Small intestine (tissue), 7 donors: Measurements from ENCODE around the gene PIGR. TPM values are rescaled to one million over a fixed set of nuclear protein-coding genes. Genes with fewer than 3 reads are reported as not detected.

ENCODE experiments used
- DNase-seq, 2 donors: peaks; one replicate each; pipeline versions ENCODE4 v3.0.0 to v3.0.0-alpha.2; 2013
- FAIRE-seq: peaks from 2 replicates; lab custom pipeline; 2012; peaks lifted over from hg19 to GRCh38; lab: Jason Lieb, UNC
- H3K27ac ChIP-seq, 3 donors: one replicate each; pipeline ENCODE4 v1.5.1; 2013; ENCODE audit warnings: low read length in 2 of 3, mild to moderate bottlenecking in 2 of 3, control low read depth in 1 of 3, inconsistent platforms in 1 of 3, low read depth in 1 of 3, moderate library complexity in 1 of 3
- H3K27me3 ChIP-seq, 3 donors: one replicate each; pipeline ENCODE4 v1.6.1; 2013; ENCODE audit warnings: low read length in 3 of 3, inconsistent platforms in 1 of 3; ENCODE audit not compliant: control insufficient read depth in 3 of 3, insufficient read depth in 3 of 3
- H3K36me3 ChIP-seq, 3 donors: one replicate each; pipeline ENCODE4 v1.6.1; 2013; ENCODE audit warnings: low read length in 3 of 3, inconsistent platforms in 1 of 3, low read depth in 1 of 3, mild to moderate bottlenecking in 1 of 3, moderate library complexity in 1 of 3; ENCODE audit not compliant: control insufficient read depth in 3 of 3, insufficient read depth in 2 of 3
- H3K4me1 ChIP-seq, 3 donors: one replicate each; pipeline ENCODE4 v1.6.1; 2013; ENCODE audit warnings: low read length in 2 of 3, inconsistent platforms in 1 of 3, low read depth in 1 of 3, mild to moderate bottlenecking in 1 of 3, moderate library complexity in 1 of 3; ENCODE audit not compliant: control insufficient read depth in 3 of 3, insufficient read depth in 2 of 3
- H3K4me3 ChIP-seq, 3 donors: one replicate each; pipeline ENCODE4 v1.5.1; 2013; ENCODE audit warnings: low read length in 3 of 3, control low read depth in 1 of 3, inconsistent platforms in 1 of 3, low read depth in 1 of 3, mild to moderate bottlenecking in 1 of 3, moderate library complexity in 1 of 3
- H3K9me3 ChIP-seq, 2 donors: one replicate each; pipeline ENCODE4 v1.6.1; 2013; ENCODE audit warnings: low read depth in 1 of 2, low read length in 1 of 2; ENCODE audit not compliant: control insufficient read depth in 2 of 2, insufficient read depth in 1 of 2
- WGBS, 3 donors: extraction: QIAGEN DNeasy Blood & Tissue Kit; methylation state at CpG; one replicate each; pipeline ENCODE4 v1.1.7; 2013; 5-methylcytosine and 5-hydroxymethylcytosine counted together
- polyA plus RNA-seq, 4 donors: library from polyadenylated mRNA; stranded (reverse) in 3 of 4; unstranded in 1 of 4; fragments of 200-250 nt in 3 of 4; fragments of 120-200 nt in 1 of 4; gene quantifications; one replicate each; pipeline versions ENCODE4 v1.2.1 to v1.2.3, GENCODE V29; 2013
- donor health status: healthy with polysubstance abuse.
- donor health status: control.
- donor health status: control.
- donor health status: Bipolar disorder and iron deficiency.
- donor health status: healthy.

Gene PIGR
- polyA plus RNA-seq, 4 donors = 2.7 to 3,013 (median 498) TPM

DNA sequence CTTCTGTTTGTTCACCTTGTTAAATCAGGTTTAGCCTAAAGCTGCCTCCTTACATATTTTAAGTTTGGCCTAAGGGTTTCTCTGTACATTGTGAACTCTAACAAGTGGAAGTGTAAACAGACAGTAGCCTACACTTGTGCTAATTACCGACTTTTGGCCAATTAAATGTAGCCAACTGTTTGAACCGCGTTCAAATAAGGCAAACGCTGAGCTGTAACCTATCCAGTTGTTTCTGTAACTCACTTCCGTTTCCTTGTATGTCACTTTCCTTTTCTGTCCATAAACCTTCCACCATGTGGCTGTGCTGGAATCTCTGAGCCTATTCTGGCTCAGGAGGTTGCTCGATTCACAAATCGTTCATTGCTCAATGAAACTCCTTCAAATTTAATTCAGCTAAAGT, 32.0 kb upstream of the PIGR start:
- no peak for DNase-seq
- no peak overlapping the region for H3K27ac ChIP-seq
- WGBS, 3 donors = 67 to 77% (median 76%) methylated on average over 7 of the region's 7 CpGs

DNA sequence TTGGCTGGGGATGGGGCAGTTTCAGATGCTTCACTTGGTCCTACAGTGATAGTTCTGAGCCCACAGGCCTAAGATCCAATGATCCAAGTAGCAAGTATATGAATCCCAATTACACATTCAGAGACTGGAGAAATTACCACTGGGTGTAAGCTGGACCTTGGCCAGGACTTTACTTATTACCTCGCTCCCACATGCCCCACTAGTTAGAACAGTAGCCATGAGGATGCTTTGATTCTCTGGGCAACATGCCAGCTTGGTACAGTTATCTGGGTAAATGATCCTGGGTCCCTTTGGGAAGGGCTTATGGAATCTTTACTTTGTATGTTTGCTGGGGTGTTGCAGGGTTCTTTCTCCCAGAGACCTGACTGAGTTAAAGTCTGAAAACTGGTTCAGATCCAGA, 29.0 kb upstream of the PIGR start:
- no peaks in the 10 kb centered on the region for H3K27me3 ChIP-seq
- H3K4me1 ChIP-seq = peaks cover 18 to 88% (median 20%) of the 10 kb centered on the region in 3 donors
- peak; percentile 81 to 95 for DNase-seq
- WGBS, 3 donors = 14 to 65% (median 42%) methylated on average over 1 of the region's 1 CpG
- no peaks in the 10 kb centered on the region for H3K9me3 ChIP-seq
- peak overlapping the region in 1 of 3 donors; percentile 87 for H3K27ac ChIP-seq
- H3K4me3 ChIP-seq = no peak overlapping the region
- H3K36me3 ChIP-seq = no peaks in the 10 kb centered on the region
- no peak for FAIRE-seq

More for the DNA sequence above, 32.0 kb upstream of the PIGR start:
- peaks cover 14 to 74% (median 18%) of the 10 kb centered on the region in 3 donors for H3K4me1 ChIP-seq
- no peaks in the 10 kb centered on the region for H3K36me3 ChIP-seq
- no peaks in the 10 kb centered on the region for H3K27me3 ChIP-seq
- no peak overlapping the region for H3K4me3 ChIP-seq
- no peaks in the 10 kb centered on the region for H3K9me3 ChIP-seq
- FAIRE-seq = no peak

GRCh38 chr1:206974140-206974539, 27.9 kb upstream of the PIGR start:
- H3K27me3 ChIP-seq = no peaks in the 10 kb centered on the region
- H3K4me3 ChIP-seq = no peak overlapping the region
- FAIRE-seq = no peak
- H3K9me3 ChIP-seq = no peaks in the 10 kb centered on the region
- DNase-seq = no peak
- H3K36me3 ChIP-seq = no peaks in the 10 kb centered on the region
- H3K27ac ChIP-seq = peak overlapping the region in 1 of 3 donors; percentile 87
- 84 to 87% (median 84%) methylated on average over 3 of the region's 3 CpGs for WGBS, 3 donors
- H3K4me1 ChIP-seq = peaks cover 27 to 89% (median 27%) of the 10 kb centered on the region in 3 donors

DNA sequence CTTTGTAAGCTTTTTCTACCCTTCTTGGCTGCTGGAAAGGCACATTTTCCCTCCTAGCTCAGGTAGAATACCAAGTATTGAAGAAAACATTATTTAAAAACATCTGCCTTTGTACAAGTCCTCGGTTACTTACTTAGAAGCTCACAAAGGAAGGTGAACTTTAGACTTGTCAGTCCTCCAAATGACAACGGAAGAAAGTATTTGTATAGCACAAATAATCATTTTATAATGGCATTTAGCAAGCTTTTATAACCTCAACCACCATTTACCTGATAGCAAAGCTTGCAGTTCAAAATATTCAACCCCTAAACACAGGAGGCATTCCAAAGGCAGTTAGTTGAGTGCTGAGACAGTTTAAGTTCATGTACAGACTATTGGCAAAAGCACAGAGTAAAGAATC, 26.5 kb upstream of the PIGR start:
- H3K27me3 ChIP-seq = no peaks in the 10 kb centered on the region
- H3K36me3 ChIP-seq = no peaks in the 10 kb centered on the region
- peak overlapping the region; percentile 73 to 87 (median 80) for H3K27ac ChIP-seq
- no peaks in the 10 kb centered on the region for H3K9me3 ChIP-seq
- 19 to 60% (median 41%) methylated on average over 2 of the region's 2 CpGs for whole genome bisulfite sequencing, 3 donors
- peaks cover 28 to 92% (median 32%) of the 10 kb centered on the region in 3 donors for H3K4me1 ChIP-seq
- no peak overlapping the region for H3K4me3 ChIP-seq
- DNase-seq (peak; percentile 82 to 93), FAIRE-seq (no peak)

- Histone ChIP-seq H3K27ac (peak overlapping the region; percentile 34 to 87 (median 50)), H3K4me1 (peaks cover 34 to 89% (median 36%) of the 10 kb centered on the region in 3 donors), H3K4me3 (no peak overlapping the region), H3K27me3 (no peaks in the 10 kb centered on the region), H3K9me3 (no peaks in the 10 kb centered on the region), H3K36me3 (no peaks in the 10 kb centered on the region)
- WGBS, 3 donors = 10 to 47% (median 38%) methylated on average over 2 of the region's 2 CpGs
- DNase-seq (no peak), FAIRE-seq (no peak)
These were observed 24.9 kb upstream of the PIGR start for GRCh38 chr1:206971029-206971655.

DNA sequence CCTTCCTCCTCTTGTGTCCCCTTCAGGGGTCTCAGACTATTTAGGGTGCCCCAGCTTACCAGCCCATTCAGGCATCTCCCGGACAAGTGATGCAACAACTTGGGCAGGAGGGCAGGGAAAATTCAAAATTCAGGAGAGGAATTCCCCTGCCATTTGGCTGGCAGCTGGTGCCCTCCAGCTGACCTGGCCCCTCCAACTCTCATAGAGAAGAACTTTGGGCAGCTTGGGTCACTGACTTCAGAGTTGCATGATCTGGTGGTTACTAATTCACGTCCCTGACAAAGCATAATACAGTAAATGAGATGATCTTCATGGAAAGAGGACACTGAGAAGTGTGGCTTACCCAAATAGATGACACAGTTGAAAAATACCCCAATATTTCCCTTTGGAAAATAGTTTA, 24.2 kb upstream of the PIGR start, which contains the start of gene FCAMR:
TSS of gene FCAMR (minus strand) at position 15 of the 400 bp plus-strand sequence. CDS start 335 bp downstream, outside the sequence.
- H3K4me3 ChIP-seq = no peak within 1 kb of the TSS
- H3K27ac ChIP-seq = peak within 1 kb of the TSS; percentile 60 to 87 (median 83)
- FAIRE-seq (no peak), DNase-seq (no peak)
- no peaks in the 10 kb centered on the region for H3K9me3 ChIP-seq
- peaks cover 31 to 87% (median 36%) of the 10 kb centered on the region in 3 donors for H3K4me1 ChIP-seq
- 31 to 59% (median 36%) methylated on average over 2 of the region's 2 CpGs for WGBS, 3 donors
- H3K27me3 ChIP-seq = no peaks in the 10 kb centered on the region
- peaks cover 0 to 2% (median 0%) of the 10 kb centered on the region in 3 donors for H3K36me3 ChIP-seq

- peaks cover 24 to 79% (median 30%) of the 10 kb centered on the region in 3 donors for H3K4me1 ChIP-seq
These were observed 22.8 kb upstream of the PIGR start for GRCh38 chr1:206969090-206969489.

GRCh38 chr1:206967096-206967849, 21.0 kb upstream of the PIGR start:
- Histone ChIP-seq H3K4me1 (peaks cover 18 to 72% (median 23%) of the 10 kb centered on the region in 3 donors), H3K27ac (peak overlapping the region; percentile 27 to 92 (median 79)), H3K4me3 (no peak overlapping the region), H3K36me3 (peaks cover 0 to 5% (median 0%) of the 10 kb centered on the region in 3 donors), H3K9me3 (peaks cover 0 to 3% of the 10 kb centered on the region in 2 donors), H3K27me3 (no peaks in the 10 kb centered on the region)
- DNase-seq (no peak), FAIRE-seq (no peak)
- 29 to 37% (median 30%) methylated on average over 8 of the region's 8 CpGs for WGBS, 3 donors

More at GRCh38 chr1:206969090-206969489, 22.8 kb upstream of the PIGR start:
- WGBS, 3 donors = 5 to 47% (median 28%) methylated on average over 5 of the region's 5 CpGs
- no peak overlapping the region for H3K4me3 ChIP-seq
- no peaks in the 10 kb centered on the region for H3K27me3 ChIP-seq
- peak; percentile 96 to 99 for DNase-seq
- no peak for FAIRE-seq
- peaks cover 0 to 4% (median 0%) of the 10 kb centered on the region in 3 donors for H3K36me3 ChIP-seq
- H3K9me3 ChIP-seq = peaks cover 0 to 3% of the 10 kb centered on the region in 2 donors
- H3K27ac ChIP-seq = peak overlapping the region; percentile 69 to 92 (median 87)
